Endothelial cell of umbilical vein (primary cell): Measurements from ENCODE around the gene SIAH2.

Experiments used
- CTCF ChIP-seq, 2 donors: IDR thresholded peaks; 1 replicate in 1 of 2; 2 replicates in 1 of 2; pipeline ENCODE4 v1.5.1; 2011; ENCODE audit warnings: low read length in 2 of 2, mild to moderate bottlenecking in 2 of 2, moderate library complexity in 2 of 2, control low read depth in 1 of 2, inconsistent platforms in 1 of 2, low read depth in 1 of 2; ENCODE audit not compliant: insufficient read depth in 1 of 2; ENCODE audit errors: extremely low read depth in 1 of 2
- EZH2 ChIP-seq: IDR thresholded peaks from 2 replicates; pipeline ENCODE4 v1.6.1; 2012; ENCODE audit warnings: borderline replicate concordance, low read depth, mild to moderate bottlenecking, moderate library complexity, low read length, inconsistent platforms; ENCODE audit not compliant: severe bottlenecking
- POLR2A ChIP-seq: IDR thresholded peaks from 2 replicates; pipeline ENCODE4 v1.6.1; 2012; ENCODE audit warnings: low read depth, mild to moderate bottlenecking, control low read depth, low read length

GRCh38 chr3:150783316-150783715, 20.3 kb upstream of the SIAH2 start:
- TF ChIP-seq EZH2 (no peak), CTCF (IDR thresholded peaks at IDR 0.05; ENCODE audit: extremely low read depth in 1 of 2, insufficient read depth in 1 of 2, low read depth in 1 of 2, low read length in 2 of 2) (no peak), POLR2A (no peak)
